Iris pigment epithelial cell (primary cell): ENCODE data around the gene UBALD1.

ENCODE experiments used
- DNase-seq: peaks from one replicate; pipeline ENCODE4 v3.0.0-alpha.2; 2011; ENCODE audit warnings: low read depth

Gene UBALD1

GRCh38 chr16:4614571-4615383 lies at the start of gene UBALD1:
Gene UBALD1 (minus strand): TSS chr16:4614888. CDS start chr16:4614797, 91 bp downstream.
- peak; percentile 92 for DNase-seq

GRCh38 chr16:4663777-4664465 lies 49.2 kb upstream of the UBALD1 start:
- peak; percentile 57 for DNase-seq

GRCh38 chr16:4663465-4663776 lies 48.7 kb upstream of the UBALD1 start:
- DNase-seq = no peak

GRCh38 chr16:4661661-4662060 lies 47.0 kb upstream of the UBALD1 start:
- no peak for DNase-seq

- DNase-seq = peak; percentile 65
Observed at GRCh38 chr16:4660454-4661007, 45.8 kb upstream of the UBALD1 start.

- no peak for DNase-seq
Observed at GRCh38 chr16:4659363-4660353, 45.0 kb upstream of the UBALD1 start.

GRCh38 chr16:4656695-4657686 lies 42.3 kb upstream of the UBALD1 start:
- DNase-seq = no peak

- no peak for DNase-seq
Observed at GRCh38 chr16:4656221-4656620, 41.5 kb upstream of the UBALD1 start.

GRCh38 chr16:4655801-4656200 lies 41.1 kb upstream of the UBALD1 start:
- no peak for DNase-seq

GRCh38 chr16:4654964-4655590 lies 40.4 kb upstream of the UBALD1 start:
- DNase-seq = no peak

GRCh38 chr16:4654011-4654963 lies 39.6 kb upstream of the UBALD1 start:
- DNase-seq = no peak

- no peak for DNase-seq
Observed at GRCh38 chr16:4652561-4652960, 37.9 kb upstream of the UBALD1 start.

GRCh38 chr16:4651827-4652226 lies 37.1 kb upstream of the UBALD1 start:
- no peak for DNase-seq

GRCh38 chr16:4650443-4651074 lies 35.9 kb upstream of the UBALD1 start:
- peak; percentile 27 for DNase-seq

GRCh38 chr16:4649744-4650442 lies 35.2 kb upstream of the UBALD1 start:
- no peak for DNase-seq

GRCh38 chr16:4648917-4649316 lies 34.2 kb upstream of the UBALD1 start:
- no peak for DNase-seq

- DNase-seq = no peak
Observed at GRCh38 chr16:4647644-4647980, 32.9 kb upstream of the UBALD1 start.
